ENCODE measurements around the gene SCYGR1.

Gene SCYGR1

GRCh38 chr2:227348324-227348723 lies 39.4 kb downstream of the SCYGR1 start:
- in situ Hi-C loops (cut with MboI; ENCODE audit: low sequenced_read_pairs, unreplicated experiment): no loop called here
- no peak for DNase-seq (ENCODE audit: low spot score)
- no peak for TF ChIP-seq CTCF (IDR thresholded peaks at IDR 0.05; ENCODE audit: borderline replicate concordance, control extremely low read depth, extremely low read depth, insufficient read depth, missing control alignments)

GRCh38 chr2:227347117-227347516 lies 40.6 kb downstream of the SCYGR1 start:
- no peak for TF ChIP-seq CTCF (IDR thresholded peaks at IDR 0.05; ENCODE audit: borderline replicate concordance, control extremely low read depth, extremely low read depth, insufficient read depth, missing control alignments)
- no peak for DNase-seq (ENCODE audit: low spot score)
- in situ Hi-C loops (cut with MboI; ENCODE audit: low sequenced_read_pairs, unreplicated experiment): no loop called here

DNA sequence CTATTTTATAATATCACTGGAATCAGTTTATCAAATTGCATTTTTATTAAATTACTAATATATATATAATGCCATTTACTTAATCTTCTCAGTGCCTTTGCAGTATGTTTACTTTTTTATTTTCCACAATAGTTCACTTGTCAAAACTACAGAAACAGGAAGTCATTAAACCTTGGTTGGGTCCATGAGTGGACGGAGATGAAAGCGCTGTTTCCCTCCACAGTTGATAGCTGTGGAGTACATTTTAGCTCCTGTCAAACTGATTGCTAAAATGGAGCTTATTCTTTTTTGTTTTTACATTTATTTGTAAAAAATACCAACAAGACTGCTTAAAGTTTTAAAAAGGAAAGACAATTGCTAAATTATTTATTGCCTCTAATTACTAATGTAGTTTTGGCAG lies 43.5 kb downstream of the SCYGR1 start:
- no peak for TF ChIP-seq CTCF (IDR thresholded peaks at IDR 0.05; ENCODE audit: borderline replicate concordance, control extremely low read depth, extremely low read depth, insufficient read depth, missing control alignments)
- in situ Hi-C loops (cut with MboI; ENCODE audit: low sequenced_read_pairs, unreplicated experiment): no loop called here
- no peak for DNase-seq (ENCODE audit: low spot score)

GRCh38 chr2:227341553-227341952 lies 46.2 kb downstream of the SCYGR1 start:
- TF ChIP-seq CTCF (IDR thresholded peaks at IDR 0.05; ENCODE audit: borderline replicate concordance, control extremely low read depth, extremely low read depth, insufficient read depth, missing control alignments): no peak
- in situ Hi-C loops (cut with MboI; ENCODE audit: low sequenced_read_pairs, unreplicated experiment): no loop called here
- no peak for DNase-seq (ENCODE audit: low spot score)

DNA sequence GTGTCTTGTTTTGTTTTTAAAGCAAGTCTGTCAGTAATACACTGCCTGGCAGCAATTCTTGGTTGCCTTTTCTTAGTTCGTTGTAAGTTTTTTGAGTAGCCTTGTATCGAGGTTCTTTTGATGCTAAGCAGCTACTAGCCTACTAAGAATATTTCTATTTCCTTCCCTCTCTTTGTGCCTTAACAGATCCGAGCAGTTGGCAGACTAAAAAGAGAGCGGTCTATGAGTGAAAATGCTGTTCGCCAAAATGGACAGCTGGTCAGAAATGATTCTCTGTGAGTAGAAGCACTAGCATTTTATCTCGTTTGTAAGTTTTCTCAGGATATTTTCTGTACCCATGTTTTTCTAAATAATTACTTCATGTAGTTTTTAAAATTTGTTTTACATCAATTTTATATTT lies 47.6 kb downstream of the SCYGR1 start:
- in situ Hi-C loops (cut with MboI; ENCODE audit: low sequenced_read_pairs, unreplicated experiment): no loop called here
- no peak for DNase-seq (ENCODE audit: low spot score)
- no peak for TF ChIP-seq CTCF (IDR thresholded peaks at IDR 0.05; ENCODE audit: borderline replicate concordance, control extremely low read depth, extremely low read depth, insufficient read depth, missing control alignments)

GRCh38 chr2:227339098-227339599 lies 48.6 kb downstream of the SCYGR1 start:
- no peak for DNase-seq (ENCODE audit: low spot score)
- in situ Hi-C loops (cut with MboI; ENCODE audit: low sequenced_read_pairs, unreplicated experiment): no loop called here
- no peak for TF ChIP-seq CTCF (IDR thresholded peaks at IDR 0.05; ENCODE audit: borderline replicate concordance, control extremely low read depth, extremely low read depth, insufficient read depth, missing control alignments)
